ENCODE results near the gene SOX8.
"Not testable (repeated sequence)": the region's sequence is repeated elsewhere in the genome, so short reads cannot be mapped to it uniquely, and the experiment has no call there.

The SOX8 gene

GRCh38 chr16:951660-952301, 29.8 kb upstream of the SOX8 start:
- no peak for DNase-seq (ENCODE audit: low read depth)
- H3K4me3 ChIP-seq (ENCODE audit: low read depth, low read length) = no peak overlapping the region

GRCh38 chr16:952321-952720, 29.2 kb upstream of the SOX8 start:
- H3K4me3 ChIP-seq (ENCODE audit: low read depth, low read length) = no peak overlapping the region
- DNase-seq (ENCODE audit: low read depth) = no peak

- DNase-seq (ENCODE audit: low read depth); H3K4me3 ChIP-seq (ENCODE audit: low read depth, low read length): not testable (repeated sequence)
Observed at GRCh38 chr16:953818-954217, 27.8 kb upstream of the SOX8 start.

GRCh38 chr16:955766-956165, 25.8 kb upstream of the SOX8 start:
- DNase-seq (ENCODE audit: low read depth); H3K4me3 ChIP-seq (ENCODE audit: low read depth, low read length): not testable (repeated sequence)

GRCh38 chr16:959232-960040, 22.1 kb upstream of the SOX8 start:
- H3K4me3 ChIP-seq (ENCODE audit: low read depth, low read length) = no peak overlapping the region
- no peak for DNase-seq (ENCODE audit: low read depth)

GRCh38 chr16:962366-962765, 19.2 kb upstream of the SOX8 start:
- DNase-seq (ENCODE audit: low read depth) = no peak
- no peak overlapping the region for H3K4me3 ChIP-seq (ENCODE audit: low read depth, low read length)

GRCh38 chr16:962901-963814, 18.4 kb upstream of the SOX8 start:
- no peak overlapping the region for H3K4me3 ChIP-seq (ENCODE audit: low read depth, low read length)

GRCh38 chr16:963913-964312, 17.7 kb upstream of the SOX8 start:
- DNase-seq (ENCODE audit: low read depth) = no peak
- no peak overlapping the region for H3K4me3 ChIP-seq (ENCODE audit: low read depth, low read length)

More at GRCh38 chr16:962901-963814, 18.4 kb upstream of the SOX8 start:
- no peak for DNase-seq (ENCODE audit: low read depth)

GRCh38 chr16:964356-965035, 17.1 kb upstream of the SOX8 start:
- no peak overlapping the region for H3K4me3 ChIP-seq (ENCODE audit: low read depth, low read length)
- no peak for DNase-seq (ENCODE audit: low read depth)

- no peak overlapping the region for H3K4me3 ChIP-seq (ENCODE audit: low read depth, low read length)
- DNase-seq (ENCODE audit: low read depth) = no peak
Observed at GRCh38 chr16:965036-965395, 16.6 kb upstream of the SOX8 start.

- DNase-seq (ENCODE audit: low read depth) = no peak
- H3K4me3 ChIP-seq (ENCODE audit: low read depth, low read length) = no peak overlapping the region
Observed at GRCh38 chr16:965487-965886, 16.1 kb upstream of the SOX8 start.

GRCh38 chr16:966035-966434, 15.5 kb upstream of the SOX8 start:
- H3K4me3 ChIP-seq (ENCODE audit: low read depth, low read length) = no peak overlapping the region
- DNase-seq (ENCODE audit: low read depth) = no peak

GRCh38 chr16:966505-966904, 15.1 kb upstream of the SOX8 start:
- no peak for DNase-seq (ENCODE audit: low read depth)
- no peak overlapping the region for H3K4me3 ChIP-seq (ENCODE audit: low read depth, low read length)

GRCh38 chr16:967077-967541, 14.5 kb upstream of the SOX8 start:
- H3K4me3 ChIP-seq (ENCODE audit: low read depth, low read length) = no peak overlapping the region

GRCh38 chr16:967546-968295, 13.8 kb upstream of the SOX8 start:
- DNase-seq (ENCODE audit: low read depth) = no peak
- H3K4me3 ChIP-seq (ENCODE audit: low read depth, low read length) = no peak overlapping the region

More at GRCh38 chr16:967077-967541, 14.5 kb upstream of the SOX8 start:
- no peak for DNase-seq (ENCODE audit: low read depth)

GRCh38 chr16:968620-969019, 12.9 kb upstream of the SOX8 start:
- no peak for DNase-seq (ENCODE audit: low read depth)
- H3K4me3 ChIP-seq (ENCODE audit: low read depth, low read length) = no peak overlapping the region

- no peak for DNase-seq (ENCODE audit: low read depth)
- H3K4me3 ChIP-seq (ENCODE audit: low read depth, low read length) = peak overlapping the region; percentile 79
Observed at GRCh38 chr16:969508-970385, 11.8 kb upstream of the SOX8 start.

GRCh38 chr16:970386-970765, 11.2 kb upstream of the SOX8 start:
- DNase-seq (ENCODE audit: low read depth) = no peak
- peak overlapping the region; percentile 79 for H3K4me3 ChIP-seq (ENCODE audit: low read depth, low read length)
